ENCODE results near the gene PIAS2.

The PIAS2 gene

DNA sequence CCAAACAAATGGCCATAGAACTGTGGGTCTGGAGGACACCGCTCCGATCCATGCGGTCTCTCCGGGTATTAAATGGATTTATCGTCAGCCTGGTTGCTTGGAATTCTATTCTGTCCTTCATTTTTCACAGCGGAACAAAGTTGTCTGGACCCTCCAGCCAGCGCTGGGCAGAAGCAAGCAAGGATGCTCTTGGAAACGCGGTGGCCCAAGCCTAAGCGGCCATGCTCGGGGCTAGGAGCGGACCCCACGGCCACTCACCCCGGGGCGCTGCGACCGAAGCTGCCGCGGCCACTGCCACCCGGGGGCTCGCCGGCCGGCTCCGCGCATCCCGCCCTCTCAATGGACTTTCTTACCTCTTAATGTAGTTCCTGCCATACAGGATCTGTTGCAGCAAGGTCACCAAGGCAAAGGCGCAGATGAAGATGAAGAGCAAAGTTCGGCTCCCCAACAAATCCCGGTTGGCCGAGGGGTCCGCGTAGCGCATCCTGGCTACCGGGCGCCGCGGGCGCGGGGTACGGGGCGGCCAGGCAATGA, 161.2 kb downstream of the PIAS2 start:
- DNase-seq (ENCODE audit: extremely low spot score) = peak; percentile 20
- ChIA-PET CTCF (no interaction called here), POLR2A (no interaction called here)
- TF ChIP-seq, protein P1, sequence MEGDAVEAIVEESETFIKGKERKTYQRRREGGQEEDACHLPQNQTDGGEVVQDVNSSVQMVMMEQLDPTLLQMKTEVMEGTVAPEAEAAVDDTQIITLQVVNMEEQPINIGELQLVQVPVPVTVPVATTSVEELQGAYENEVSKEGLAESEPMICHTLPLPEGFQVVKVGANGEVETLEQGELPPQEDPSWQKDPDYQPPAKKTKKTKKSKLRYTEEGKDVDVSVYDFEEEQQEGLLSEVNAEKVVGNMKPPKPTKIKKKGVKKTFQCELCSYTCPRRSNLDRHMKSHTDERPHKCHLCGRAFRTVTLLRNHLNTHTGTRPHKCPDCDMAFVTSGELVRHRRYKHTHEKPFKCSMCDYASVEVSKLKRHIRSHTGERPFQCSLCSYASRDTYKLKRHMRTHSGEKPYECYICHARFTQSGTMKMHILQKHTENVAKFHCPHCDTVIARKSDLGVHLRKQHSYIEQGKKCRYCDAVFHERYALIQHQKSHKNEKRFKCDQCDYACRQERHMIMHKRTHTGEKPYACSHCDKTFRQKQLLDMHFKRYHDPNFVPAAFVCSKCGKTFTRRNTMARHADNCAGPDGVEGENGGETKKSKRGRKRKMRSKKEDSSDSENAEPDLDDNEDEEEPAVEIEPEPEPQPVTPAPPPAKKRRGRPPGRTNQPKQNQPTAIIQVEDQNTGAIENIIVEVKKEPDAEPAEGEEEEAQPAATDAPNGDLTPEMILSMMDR (IDR thresholded peaks at IDR 0.05; ENCODE audit: control extremely low read depth, extremely low read depth, low read depth, missing control alignments) = no peak

DNA sequence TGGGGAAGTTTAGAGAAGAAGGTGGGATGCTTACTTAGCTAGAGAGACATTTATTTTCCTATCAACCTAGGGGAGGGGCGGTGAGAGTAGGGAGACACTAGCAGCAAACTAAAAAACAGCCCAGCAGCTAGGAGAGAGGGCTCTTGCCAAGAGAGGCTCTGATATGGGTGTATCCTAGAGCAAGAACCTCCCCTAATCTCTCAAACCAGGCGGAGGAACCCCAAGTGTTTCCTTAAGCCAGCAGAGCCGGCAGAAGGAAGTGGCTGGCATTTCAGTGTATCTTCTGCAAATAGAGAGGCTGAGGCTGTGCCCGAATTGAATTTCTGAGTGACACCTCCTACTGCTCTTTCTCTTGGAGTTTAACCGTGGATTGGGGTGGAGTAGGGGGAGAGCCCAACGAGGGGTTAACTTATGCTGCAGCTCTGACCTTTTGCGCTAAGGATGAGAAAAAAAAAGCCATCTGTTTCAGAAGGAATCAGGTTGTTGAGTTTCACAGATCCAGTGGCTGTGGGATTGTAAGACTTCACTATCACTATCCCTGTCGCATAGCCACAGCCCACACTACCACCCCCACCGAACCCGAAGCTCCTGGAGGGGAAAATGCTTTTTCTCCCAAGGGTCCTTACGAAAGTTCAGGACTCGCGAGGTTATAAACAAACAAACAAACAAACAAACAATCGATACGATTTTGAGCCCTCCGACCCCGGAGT, 161.8 kb downstream of the PIAS2 start:
- CTCF ChIA-PET = interaction anchor here (0.8 kb wide), 1 partner anchor 1135 kb away, joined by 3 read pairs; no protein-coding TSS in a partner anchor
- peak; percentile 13 for DNase-seq (ENCODE audit: extremely low spot score)
- POLR2A ChIA-PET = no interaction called here
- TF ChIP-seq, protein P1 (IDR thresholded peaks at IDR 0.05; ENCODE audit: control extremely low read depth, extremely low read depth, low read depth, missing control alignments) = no peak

DNA sequence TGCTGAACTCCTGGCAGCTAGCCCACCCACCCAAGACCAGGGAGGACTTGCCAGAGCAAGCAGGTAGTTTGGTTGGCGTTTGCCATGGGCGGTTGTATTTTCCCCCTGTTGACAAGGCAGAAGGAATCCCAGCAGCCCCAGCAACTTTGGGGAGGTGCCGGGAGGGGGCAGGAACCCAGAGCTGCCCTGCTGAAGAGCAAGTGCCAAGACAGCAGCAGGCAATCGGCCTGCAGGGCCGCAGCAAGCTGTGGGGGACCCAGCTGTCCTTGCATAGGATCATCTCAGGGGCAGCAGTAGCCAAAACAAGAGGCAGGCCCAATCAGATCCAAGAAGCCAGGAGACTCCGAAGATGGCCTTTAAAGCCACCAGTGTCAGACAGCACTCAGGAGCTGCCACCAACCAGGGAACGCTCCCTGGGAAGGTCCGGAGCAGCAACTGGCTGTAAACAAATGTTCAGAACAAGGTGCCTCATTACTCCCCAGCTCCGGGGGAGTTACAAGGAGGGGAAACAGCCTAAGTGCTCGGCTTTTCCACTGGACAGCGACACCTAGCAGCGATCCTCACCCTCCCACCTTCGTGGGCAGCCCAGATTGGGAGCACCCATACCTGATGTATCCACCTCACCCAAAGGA, 162.5 kb downstream of the PIAS2 start:
- peak; percentile 15 for DNase-seq (ENCODE audit: extremely low spot score)
- POLR2A ChIA-PET = no interaction called here
- TF ChIP-seq, protein P1 (IDR thresholded peaks at IDR 0.05; ENCODE audit: control extremely low read depth, extremely low read depth, low read depth, missing control alignments) = no peak
- CTCF ChIA-PET = interaction anchor here (0.8 kb wide), 1 partner anchor 1134 kb away, joined by 3 read pairs; no protein-coding TSS in a partner anchor

DNA sequence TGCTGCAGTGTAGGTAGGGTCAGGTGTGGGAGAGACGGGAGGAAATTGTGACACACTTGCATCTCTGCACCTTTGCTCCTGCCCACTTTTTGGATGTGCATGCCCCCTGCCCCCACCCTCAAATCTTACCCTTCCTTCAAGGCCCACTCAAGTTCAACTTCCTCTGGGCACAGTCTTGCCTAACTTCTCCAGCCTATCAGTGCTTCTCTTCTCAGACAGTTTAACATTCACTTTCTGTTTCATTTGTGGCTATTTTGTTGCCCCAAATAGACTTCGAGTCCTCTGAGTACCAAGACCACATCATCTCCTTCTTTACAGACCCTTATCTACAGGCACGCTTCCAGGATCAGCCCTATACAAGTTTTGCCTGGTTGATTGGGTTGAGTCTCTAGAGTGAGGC, 163.1 kb downstream of the PIAS2 start:
- POLR2A ChIA-PET = no interaction called here
- CTCF ChIA-PET = no interaction called here
- TF ChIP-seq, protein P1 (IDR thresholded peaks at IDR 0.05; ENCODE audit: control extremely low read depth, extremely low read depth, low read depth, missing control alignments) = no peak
- DNase-seq (ENCODE audit: extremely low spot score) = peak; percentile 50
